Measurements from ENCODE around the gene OR51A2. TPM values are rescaled to one million over a fixed set of nuclear protein-coding genes. Genes with fewer than 3 reads are reported as not detected.

OR51A2 gene
- total and polyA plus RNA-seq, 10 of the 15 experiments (the other 5 are each of a cell fraction or from before 2014, with no cell fraction given): not detected

GRCh38 chr11:4983841-4984240, 28.3 kb upstream of the OR51A2 start:
- no peak for ATAC-seq
- Histone ChIP-seq H2AFZ (ENCODE audit: control insufficient read depth, low read depth, low read length) (no peak overlapping the region), H3K79me2 (ENCODE audit: control insufficient read depth, insufficient read depth, low read length) (no peaks in the 10 kb centered on the region), H3K4me1 (ENCODE audit: control insufficient read depth, insufficient read depth, low read length) (no peaks in the 10 kb centered on the region), H3K4me2 (ENCODE audit: control insufficient read depth, insufficient read depth) (no peak overlapping the region), H3K9ac (ENCODE audit: control insufficient read depth, insufficient read depth, low read length) (no peak overlapping the region), H3K27ac (ENCODE audit: control insufficient read depth, insufficient read depth) (no peak overlapping the region), H3K9me3 (replicated peaks; ENCODE audit: control insufficient read depth, insufficient read depth, low read length) (no peaks in the 10 kb centered on the region), H3K27me3 (replicated peaks in 1 of 2; ENCODE audit: control insufficient read depth in 2 of 2, insufficient read depth in 2 of 2, low read length in 1 of 2) (no peaks in the 10 kb centered on the region), H4K20me1 (ENCODE audit: control insufficient read depth, insufficient read depth) (no peaks in the 10 kb centered on the region), H3K36me3 (ENCODE audit: control insufficient read depth in 2 of 2, insufficient read depth in 2 of 2, low read length in 1 of 2) (no peaks in the 10 kb centered on the region), H3K4me3 (no peak overlapping the region)
- in situ Hi-C loops (cut with MboI): no loop called here
- no peak for FAIRE-seq
- BruUV-seq (replicated peaks): no TSS peak
- intact Hi-C loops (cut with micrococcal nuclease; ENCODE audit: unreplicated experiment): no loop called here
- POLR2A ChIA-PET: no interaction called here
- SMC1A ChIA-PET (ENCODE audit: uncharacterized antibody, unreplicated experiment): no interaction called here
- no peak for DNase-seq (ENCODE audit: low read depth, low spot score)
- TF ChIP-seq ZNF384 (IDR thresholded peaks at IDR 0.05; ENCODE audit: borderline replicate concordance, low read depth, low read length) (no peak), MYC (IDR thresholded peaks at IDR 0.05; ENCODE audit: insufficient read depth, insufficient read length, insufficient replicate concordance, low read length, severe bottlenecking) (no peak), USF1 (IDR thresholded peaks at IDR 0.05; ENCODE audit: borderline replicate concordance, extremely low read length, insufficient read depth, low read depth, low read length) (no peak), GABPA (IDR thresholded peaks at IDR 0.05; ENCODE audit: low read depth) (no peak), MTA2 (IDR thresholded peaks at IDR 0.05; ENCODE audit: low read depth) (no peak), IRF4 (IDR thresholded peaks at IDR 0.05; ENCODE audit: low read depth, low read length) (no peak), POU2F2 (IDR thresholded peaks at IDR 0.05; ENCODE audit: borderline replicate concordance, low read depth, low read length) (no peak), SREBF2 (IDR thresholded peaks at IDR 0.05; ENCODE audit: low read length) (no peak), WRNIP1 (IDR thresholded peaks at IDR 0.05; ENCODE audit: borderline replicate concordance, low read depth, low read length) (no peak), CREB1 (IDR thresholded peaks at IDR 0.05; ENCODE audit: low read depth) (no peak), SMC3 (IDR thresholded peaks at IDR 0.05; ENCODE audit: borderline replicate concordance, low read length) (no peak), POLR2A (IDR thresholded peaks at IDR 0.05; ENCODE audit: low read depth, low read length) (no peak)
- TF ChIP-seq, protein P1, sequence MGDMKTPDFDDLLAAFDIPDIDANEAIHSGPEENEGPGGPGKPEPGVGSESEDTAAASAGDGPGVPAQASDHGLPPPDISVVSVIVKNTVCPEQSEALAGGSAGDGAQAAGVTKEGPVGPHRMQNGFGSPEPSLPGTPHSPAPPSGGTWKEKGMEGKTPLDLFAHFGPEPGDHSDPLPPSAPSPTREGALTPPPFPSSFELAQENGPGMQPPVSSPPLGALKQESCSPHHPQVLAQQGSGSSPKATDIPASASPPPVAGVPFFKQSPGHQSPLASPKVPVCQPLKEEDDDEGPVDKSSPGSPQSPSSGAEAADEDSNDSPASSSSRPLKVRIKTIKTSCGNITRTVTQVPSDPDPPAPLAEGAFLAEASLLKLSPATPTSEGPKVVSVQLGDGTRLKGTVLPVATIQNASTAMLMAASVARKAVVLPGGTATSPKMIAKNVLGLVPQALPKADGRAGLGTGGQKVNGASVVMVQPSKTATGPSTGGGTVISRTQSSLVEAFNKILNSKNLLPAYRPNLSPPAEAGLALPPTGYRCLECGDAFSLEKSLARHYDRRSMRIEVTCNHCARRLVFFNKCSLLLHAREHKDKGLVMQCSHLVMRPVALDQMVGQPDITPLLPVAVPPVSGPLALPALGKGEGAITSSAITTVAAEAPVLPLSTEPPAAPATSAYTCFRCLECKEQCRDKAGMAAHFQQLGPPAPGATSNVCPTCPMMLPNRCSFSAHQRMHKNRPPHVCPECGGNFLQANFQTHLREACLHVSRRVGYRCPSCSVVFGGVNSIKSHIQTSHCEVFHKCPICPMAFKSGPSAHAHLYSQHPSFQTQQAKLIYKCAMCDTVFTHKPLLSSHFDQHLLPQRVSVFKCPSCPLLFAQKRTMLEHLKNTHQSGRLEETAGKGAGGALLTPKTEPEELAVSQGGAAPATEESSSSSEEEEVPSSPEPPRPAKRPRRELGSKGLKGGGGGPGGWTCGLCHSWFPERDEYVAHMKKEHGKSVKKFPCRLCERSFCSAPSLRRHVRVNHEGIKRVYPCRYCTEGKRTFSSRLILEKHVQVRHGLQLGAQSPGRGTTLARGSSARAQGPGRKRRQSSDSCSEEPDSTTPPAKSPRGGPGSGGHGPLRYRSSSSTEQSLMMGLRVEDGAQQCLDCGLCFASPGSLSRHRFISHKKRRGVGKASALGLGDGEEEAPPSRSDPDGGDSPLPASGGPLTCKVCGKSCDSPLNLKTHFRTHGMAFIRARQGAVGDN (IDR thresholded peaks at IDR 0.05): no peak
- TF ChIP-seq, protein P2, sequence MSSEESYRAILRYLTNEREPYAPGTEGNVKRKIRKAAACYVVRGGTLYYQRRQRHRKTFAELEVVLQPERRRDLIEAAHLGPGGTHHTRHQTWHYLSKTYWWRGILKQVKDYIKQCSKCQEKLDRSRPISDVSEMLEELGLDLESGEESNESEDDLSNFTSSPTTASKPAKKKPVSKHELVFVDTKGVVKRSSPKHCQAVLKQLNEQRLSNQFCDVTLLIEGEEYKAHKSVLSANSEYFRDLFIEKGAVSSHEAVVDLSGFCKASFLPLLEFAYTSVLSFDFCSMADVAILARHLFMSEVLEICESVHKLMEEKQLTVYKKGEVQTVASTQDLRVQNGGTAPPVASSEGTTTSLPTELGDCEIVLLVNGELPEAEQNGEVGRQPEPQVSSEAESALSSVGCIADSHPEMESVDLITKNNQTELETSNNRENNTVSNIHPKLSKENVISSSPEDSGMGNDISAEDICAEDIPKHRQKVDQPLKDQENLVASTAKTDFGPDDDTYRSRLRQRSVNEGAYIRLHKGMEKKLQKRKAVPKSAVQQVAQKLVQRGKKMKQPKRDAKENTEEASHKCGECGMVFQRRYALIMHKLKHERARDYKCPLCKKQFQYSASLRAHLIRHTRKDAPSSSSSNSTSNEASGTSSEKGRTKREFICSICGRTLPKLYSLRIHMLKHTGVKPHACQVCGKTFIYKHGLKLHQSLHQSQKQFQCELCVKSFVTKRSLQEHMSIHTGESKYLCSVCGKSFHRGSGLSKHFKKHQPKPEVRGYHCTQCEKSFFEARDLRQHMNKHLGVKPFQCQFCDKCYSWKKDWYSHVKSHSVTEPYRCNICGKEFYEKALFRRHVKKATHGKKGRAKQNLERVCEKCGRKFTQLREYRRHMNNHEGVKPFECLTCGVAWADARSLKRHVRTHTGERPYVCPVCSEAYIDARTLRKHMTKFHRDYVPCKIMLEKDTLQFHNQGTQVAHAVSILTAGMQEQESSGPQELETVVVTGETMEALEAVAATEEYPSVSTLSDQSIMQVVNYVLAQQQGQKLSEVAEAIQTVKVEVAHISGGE (CRISPR knock-in tag; IDR thresholded peaks at IDR 0.05): no peak
- RAD21 ChIA-PET (ENCODE audit: unreplicated experiment): no interaction called here
- WGBS (ENCODE audit: insufficient coverage, insufficient replicate concordance, low lambda C conversion rate, missing lambda C conversion rate): 38% methylated on average over 6 of the region's 6 CpGs
- CTCF ChIA-PET: interaction anchor here (0.6 kb wide), 1 partner anchor 347 kb away, joined by 3 read pairs; no protein-coding TSS in a partner anchor
